Stomach (tissue), 4 donors: ENCODE data around the gene RAB3D.

Source experiments
- POLR2AphosphoS5 ChIP-seq, 3 donors: sonication (generic); formaldehyde crosslinking; IDR thresholded peaks; one replicate each; pipeline ENCODE4 v1.6.1; 2016; ENCODE audit warnings: antibody characterized with exemption in 3 of 3
- TF ChIP-seq, protein P1 (sequence below), 7 experiments: fragments of 450-650 bp in 4 of 7; fragments of 200-600 bp in 3 of 7; sonication (generic) in 3 of 7; IDR thresholded peaks; one replicate each; pipeline ENCODE4 v1.5.1; 2016 to 2019; ENCODE audit warnings: antibody characterized with exemption in 7 of 7, control low read depth in 2 of 7, mild to moderate bottlenecking in 1 of 7

DNA sequence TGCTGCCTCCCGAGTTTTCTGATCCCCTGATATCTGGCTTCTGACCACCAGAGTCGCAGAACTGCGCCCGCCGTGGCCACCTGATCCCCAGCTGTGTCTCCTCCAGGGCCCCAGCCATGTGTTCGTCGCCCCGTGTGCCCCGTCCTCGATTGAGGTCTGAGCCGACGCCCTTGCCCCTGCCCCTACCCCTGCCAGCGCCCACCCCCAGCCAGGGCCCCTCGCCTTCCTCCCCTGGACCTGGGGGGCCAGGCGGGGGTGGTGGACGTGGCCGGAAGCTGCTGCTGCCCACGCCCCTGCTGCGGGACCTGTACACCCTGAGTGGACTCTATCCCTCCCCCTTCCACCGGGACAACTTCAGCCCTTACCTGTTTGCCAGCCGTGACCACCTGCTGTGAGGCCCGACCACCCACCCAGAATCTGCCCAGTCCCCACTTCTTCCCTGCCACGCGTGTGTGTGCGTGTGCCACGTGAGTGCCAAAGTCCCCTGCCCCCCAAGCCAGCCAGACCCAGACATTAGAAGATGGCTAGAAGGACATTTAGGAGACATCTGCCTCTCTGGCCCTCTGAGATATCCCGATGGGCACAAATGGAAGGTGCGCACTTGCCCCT, 24.9 kb upstream of the RAB3D start:
- TF ChIP-seq, protein P1, sequence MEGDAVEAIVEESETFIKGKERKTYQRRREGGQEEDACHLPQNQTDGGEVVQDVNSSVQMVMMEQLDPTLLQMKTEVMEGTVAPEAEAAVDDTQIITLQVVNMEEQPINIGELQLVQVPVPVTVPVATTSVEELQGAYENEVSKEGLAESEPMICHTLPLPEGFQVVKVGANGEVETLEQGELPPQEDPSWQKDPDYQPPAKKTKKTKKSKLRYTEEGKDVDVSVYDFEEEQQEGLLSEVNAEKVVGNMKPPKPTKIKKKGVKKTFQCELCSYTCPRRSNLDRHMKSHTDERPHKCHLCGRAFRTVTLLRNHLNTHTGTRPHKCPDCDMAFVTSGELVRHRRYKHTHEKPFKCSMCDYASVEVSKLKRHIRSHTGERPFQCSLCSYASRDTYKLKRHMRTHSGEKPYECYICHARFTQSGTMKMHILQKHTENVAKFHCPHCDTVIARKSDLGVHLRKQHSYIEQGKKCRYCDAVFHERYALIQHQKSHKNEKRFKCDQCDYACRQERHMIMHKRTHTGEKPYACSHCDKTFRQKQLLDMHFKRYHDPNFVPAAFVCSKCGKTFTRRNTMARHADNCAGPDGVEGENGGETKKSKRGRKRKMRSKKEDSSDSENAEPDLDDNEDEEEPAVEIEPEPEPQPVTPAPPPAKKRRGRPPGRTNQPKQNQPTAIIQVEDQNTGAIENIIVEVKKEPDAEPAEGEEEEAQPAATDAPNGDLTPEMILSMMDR (IDR thresholded peaks at IDR 0.05), result no peak
- no peak for TF ChIP-seq POLR2AphosphoS5 (IDR thresholded peaks at IDR 0.05)
